GM19240 (cell line): ENCODE data around the gene VAPB.

Source experiments
- DNase-seq: peaks from one replicate; pipeline ENCODE4 v3.0.0; 2011; ENCODE audit warnings: low spot score; ENCODE audit not compliant: insufficient read length

VAPB gene

GRCh38 chr20:58459058-58459750 is 70.2 kb downstream of the VAPB start:
- no peak for DNase-seq

- no peak for DNase-seq
Observed at GRCh38 chr20:58461104-58461503, 72.1 kb downstream of the VAPB start.

DNA sequence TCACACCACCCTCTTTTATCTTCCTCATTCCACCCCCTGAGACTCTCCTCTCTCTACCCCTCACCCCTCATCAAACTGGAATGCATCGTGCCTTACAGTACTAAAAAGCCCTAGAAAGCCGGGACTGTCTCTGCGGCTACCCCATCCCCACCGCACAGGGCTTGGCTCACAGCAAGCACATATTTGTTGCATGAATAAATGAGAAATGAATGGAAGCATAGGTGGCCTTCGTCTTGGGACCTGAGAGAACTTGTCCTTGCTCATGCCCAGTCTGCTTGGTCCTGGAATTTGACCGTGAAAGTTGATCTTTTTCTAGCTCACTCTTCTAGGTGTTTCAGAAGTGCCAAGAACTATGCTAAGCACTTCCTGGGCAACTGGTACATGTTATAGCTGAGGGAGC is 72.9 kb downstream of the VAPB start:
- DNase-seq = no peak

GRCh38 chr20:58463256-58463655 is 74.2 kb downstream of the VAPB start:
- DNase-seq = no peak

- DNase-seq = no peak
Observed at GRCh38 chr20:58464838-58465237, 75.8 kb downstream of the VAPB start.

GRCh38 chr20:58466095-58466708 is 77.2 kb downstream of the VAPB start:
- no peak for DNase-seq

- DNase-seq = no peak
Observed at GRCh38 chr20:58466729-58467571, 77.9 kb downstream of the VAPB start.

DNA sequence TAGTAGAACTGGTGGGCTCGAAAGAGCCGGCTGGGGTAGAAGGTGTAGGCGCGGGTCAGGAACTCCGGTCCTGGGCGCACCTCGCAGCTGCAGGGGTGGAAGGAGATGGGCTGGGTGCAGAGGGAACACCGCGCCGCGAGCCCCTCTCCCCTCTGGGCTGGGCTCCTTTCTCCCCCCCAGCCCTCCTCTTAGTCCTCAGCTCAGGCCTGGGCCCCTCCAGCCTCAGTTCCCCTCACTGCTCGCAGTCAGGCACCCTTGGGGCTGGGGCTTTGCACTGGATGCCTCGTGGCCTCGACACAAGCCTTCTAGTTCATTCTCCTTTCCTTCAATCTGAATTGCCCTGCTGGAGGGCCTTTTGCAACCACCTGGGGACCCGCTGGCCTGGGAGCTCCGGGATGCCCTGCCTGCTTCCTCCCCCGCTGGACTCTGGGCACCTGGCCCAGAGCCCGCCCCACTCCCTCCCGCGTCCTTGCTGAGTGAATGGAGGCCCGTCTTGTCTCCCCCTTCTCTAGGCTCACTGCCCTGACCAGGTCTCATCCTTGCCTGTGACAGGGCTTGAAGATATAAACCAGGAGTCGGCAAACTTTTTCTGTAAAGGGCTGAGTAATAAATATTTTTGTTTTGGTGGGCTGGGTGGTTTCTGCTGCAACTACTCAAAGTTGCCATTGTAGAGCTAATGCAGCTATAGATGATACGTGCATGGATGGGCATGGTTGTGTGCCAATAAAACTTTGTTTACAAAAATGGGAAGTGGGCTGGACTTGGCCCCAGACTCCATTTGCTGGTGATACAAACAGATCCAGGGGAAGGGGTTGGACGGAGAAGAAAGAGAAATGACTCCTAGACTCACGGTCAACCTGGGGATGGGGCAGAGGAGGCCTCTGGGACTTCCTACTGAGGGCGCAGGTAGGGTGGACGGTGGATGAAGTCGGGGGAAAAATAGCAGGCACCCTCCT is 78.8 kb downstream of the VAPB start:
- no peak for DNase-seq

DNA sequence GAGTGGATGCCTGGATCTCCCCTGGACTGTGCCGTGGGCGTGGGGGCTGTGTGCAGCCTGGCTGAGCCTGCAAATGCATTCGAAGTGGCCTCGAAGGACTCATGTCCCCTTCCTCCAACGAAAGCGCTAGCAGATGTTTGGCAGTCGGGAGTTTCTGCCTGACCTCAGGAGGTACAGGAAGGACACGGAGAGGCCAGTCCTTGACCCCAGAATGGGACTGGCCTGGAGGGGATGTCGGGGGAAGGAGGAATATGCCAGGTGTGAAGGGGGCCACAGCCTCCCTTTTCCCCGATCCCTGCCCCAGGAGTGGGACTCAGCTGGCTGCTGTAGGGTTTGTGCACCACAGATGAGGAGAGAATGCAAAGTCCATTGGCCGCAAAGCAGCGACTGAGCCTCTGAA is 80.6 kb downstream of the VAPB start:
- no peak for DNase-seq

DNA sequence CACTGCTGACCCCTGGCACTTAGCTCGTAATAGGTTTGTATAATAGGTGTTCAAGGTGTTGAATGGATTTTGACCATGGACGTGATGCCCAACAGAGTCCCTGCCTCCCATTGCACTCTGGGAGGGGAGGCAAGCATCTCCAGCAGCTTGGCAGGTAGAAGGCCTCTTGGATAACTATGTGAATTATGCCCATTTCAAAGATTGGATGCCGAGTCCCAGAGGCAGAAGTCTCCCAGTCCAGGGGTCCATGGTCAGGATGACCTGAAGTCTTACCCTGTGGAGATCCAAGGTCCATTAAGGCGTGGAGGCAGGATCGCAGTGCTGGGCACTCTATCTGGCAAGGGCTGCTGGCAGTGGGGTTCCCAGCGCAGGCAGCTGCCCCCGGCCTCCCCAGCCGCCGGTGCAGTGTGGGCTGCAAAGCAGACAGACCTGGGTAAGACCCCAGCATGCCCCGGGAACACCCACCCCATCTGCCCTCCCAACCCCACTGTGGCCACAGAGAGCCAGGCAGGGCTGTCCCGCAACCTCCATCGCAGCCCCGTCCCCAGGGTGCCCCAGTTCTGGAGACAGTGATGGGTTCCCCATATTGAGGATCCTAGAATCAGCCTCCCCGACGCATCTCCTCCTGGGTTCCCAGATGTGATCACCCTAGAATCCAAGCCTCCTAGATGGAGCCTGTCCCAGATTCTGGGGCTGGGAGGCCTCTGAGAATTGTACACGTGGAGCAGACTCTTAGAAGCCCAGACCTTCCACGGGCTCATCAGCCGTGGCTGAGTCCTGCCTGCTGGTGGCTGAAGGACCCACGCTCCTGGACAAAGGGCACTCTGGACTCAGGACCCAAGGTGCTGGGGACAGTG is 81.5 kb downstream of the VAPB start:
- no peak for DNase-seq

DNA sequence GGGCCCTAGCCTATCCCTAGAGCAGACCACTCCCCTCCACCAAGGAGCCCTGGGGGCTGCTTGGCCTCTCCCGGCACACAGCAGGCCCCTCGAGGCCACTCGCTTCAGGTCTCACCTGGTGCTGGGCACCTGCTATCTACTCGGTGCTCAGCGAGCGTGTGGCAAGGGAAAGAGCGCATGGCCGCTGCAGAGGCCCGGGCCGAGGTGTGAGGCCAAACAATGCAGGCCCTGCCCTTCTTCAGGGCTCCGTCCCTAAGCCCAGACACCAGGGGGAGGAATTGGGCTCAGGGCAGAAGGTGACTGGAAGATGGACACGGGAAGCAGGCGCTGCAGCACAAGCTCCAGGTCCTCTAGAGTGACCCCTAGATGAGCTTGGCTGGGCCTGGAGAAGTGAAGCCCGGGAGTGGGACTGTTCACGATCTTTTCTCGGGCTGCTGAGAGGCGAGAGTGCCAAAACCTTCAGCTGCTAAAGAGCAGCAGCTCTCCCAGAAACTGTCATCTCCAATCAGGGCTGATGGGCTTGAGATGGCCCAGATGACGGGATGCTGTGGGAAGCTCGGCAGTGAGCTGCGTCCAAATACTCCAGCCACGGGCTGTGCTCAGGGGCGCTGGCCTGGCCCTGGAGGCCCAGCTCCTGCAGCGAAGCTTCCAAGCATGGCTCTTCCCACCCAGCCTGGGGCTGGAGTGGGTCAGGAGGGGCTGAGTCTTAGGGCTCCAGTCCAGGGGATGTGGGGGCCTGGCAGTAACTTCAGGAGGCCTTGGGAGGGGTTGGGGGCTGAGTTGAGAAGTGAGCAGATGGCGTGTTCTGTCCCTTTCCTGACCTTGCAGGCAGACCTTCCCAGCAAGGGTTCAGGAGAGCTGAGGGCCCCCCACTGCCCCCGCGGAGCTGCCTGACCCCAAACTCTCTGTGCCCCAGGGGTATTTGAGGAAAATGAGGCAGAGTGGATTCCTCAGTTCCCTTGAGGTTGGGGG is 82.5 kb downstream of the VAPB start:
- no peak for DNase-seq

DNA sequence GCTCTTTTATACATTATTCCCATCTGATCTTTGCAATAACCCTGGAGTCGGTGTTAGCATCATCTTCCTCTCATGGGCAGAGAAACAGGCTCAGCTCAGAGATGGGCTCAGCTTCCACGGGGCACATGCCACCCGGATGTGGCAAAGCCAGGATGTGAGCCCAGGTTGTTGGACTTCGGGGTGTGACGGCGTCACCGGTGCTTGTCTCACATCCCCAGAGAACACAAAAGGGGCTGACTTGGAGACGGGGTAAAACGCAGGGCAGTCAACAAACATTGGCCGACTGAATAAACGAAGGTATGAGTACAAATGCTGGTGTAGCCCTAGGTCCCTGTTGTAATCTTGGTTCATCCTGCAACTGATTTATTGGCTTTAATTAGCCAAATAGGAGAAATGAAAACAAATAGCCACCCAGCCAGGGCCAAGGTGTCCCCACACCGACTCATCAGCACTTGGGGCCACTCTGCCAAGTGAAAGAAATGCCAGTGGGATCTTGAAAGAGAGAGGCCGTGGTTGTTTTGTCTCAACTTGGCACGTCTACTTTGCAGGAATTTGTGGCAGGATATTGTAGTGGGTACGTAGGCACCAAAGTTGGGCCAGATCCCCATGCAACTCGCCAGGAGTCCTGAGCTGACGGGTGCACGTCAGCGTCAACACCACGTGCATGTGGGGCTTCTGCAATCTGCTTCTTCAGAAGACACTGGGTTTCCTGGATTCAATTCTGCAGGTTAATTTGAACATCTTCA is 83.4 kb downstream of the VAPB start:
- DNase-seq = no peak

DNA sequence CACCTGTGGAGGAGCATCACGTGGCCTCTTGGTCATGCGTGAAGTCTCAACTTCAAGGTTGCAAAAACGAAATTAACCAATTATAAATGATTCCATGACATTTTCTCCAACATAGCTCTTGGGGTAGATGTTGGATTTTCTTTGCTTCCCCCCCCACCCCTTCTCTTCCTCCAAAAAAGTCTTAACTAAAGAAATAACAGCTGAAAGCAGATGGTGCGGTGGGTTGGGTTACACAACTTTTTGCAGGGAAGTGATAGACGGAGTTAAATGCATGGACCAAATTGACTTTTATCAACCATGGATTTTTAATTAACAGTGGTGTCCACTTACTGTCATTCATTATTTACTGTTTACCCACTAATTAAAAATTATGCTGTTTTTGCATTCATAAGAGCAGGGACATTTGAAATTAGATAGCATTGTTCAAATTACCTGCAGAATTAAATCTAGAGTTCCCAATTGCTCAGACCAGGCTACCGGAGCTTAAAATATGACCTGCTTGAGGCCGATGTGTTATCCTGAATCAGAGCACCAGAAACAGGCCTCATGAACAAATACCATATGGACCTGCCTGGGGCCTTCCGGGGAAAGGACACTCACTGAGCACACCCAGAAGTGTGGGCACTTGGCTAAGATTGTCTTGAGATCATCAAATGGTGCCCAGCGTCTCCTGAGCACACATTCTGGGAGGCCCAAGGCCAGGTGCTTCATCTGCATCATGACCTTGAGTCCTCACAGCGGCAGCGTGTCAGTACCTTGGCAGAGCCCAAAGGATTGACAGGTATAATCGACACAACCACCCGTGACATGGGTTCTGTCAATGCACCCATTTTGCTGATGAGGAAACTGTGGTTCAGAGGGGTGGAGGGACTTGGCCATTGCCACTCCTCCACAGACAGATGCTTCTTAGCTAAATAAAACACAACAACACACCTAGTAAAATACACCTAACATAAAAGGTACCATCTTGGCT is 84.7 kb downstream of the VAPB start:
- DNase-seq = no peak

- no peak for DNase-seq
Observed at GRCh38 chr20:58475466-58475865, 86.4 kb downstream of the VAPB start.

GRCh38 chr20:58478141-58478805 is 89.2 kb downstream of the VAPB start:
- no peak for DNase-seq

DNA sequence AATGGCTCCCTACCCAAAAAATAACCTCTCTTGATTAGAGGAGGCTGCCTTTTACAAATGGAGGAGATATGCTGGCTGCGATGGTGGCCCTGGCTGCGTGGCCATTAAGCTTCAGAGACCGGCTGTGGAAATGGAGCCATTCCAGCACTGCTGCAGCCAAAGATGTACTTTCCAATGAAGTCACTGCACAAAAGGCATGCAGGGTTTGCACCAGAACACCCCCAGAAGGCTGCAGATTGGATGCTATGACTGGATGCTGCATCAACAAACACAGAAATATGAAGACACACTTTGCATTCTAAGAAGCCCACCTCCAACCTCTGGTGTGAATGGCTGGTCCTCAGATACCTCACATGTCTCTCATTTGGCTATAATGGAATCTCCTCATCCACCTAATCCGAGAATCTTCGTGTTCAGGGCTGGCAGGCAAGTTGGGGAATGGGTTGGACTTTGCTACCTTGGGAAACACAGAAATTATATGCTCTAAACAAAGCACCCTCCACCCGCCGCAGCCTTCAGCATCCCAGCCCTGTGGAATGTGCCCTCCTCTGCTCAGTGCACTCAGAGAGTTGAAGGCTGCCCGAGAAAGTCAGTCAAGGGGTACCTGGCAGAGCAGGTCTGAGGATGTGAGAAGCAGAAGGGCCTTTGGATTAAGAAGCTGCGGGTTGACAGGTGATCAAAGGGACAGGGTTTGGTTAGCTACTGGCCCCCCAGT is 90.9 kb downstream of the VAPB start:
- DNase-seq = no peak
